A549 (cell line): ENCODE measurements around the gene XPO6. TPM values are rescaled to one million over a fixed set of nuclear protein-coding genes. Genes with fewer than 3 reads are reported as not detected.
"Not testable (repeated sequence)": the region's sequence is repeated elsewhere in the genome, so short reads cannot be mapped to it uniquely, and the experiment has no call there.

Experiments used
- ATAC-seq, 2 experiments: fragments of 200-7000 bp in 1 of 2; fragments of >200 bp in 1 of 2; cut with Nextera tagmentation in 1 of 2; cut with Tn5 transposase in 1 of 2; 3 replicates each; pipeline versions ENCODE4 v1.8.0 to v1.9.1; 2018 to 2020; ENCODE audit warnings: mild to moderate bottlenecking in 1 of 2, moderate library complexity in 1 of 2
- CTCF ChIA-PET: fragments of 300-600 bp; sonication (Branson Sonifier 250); formaldehyde crosslinking; extraction: SDS; loops from one replicate; lab custom pipeline; 2021; ENCODE audit warnings: antibody characterized with exemption, inconsistent platforms; lab: Yijun Ruan, JAX
- POLR2A ChIA-PET: fragments of 350-600 bp; formaldehyde crosslinking; extraction: SDS; loops from one replicate; lab custom pipeline; 2021; ENCODE audit warnings: antibody characterized with exemption, inconsistent platforms; lab: Yijun Ruan, JAX
- DNase-seq, 2 experiments: peaks; one replicate each; pipeline versions ENCODE4 v3.0.0 to v3.0.0-alpha.2; 2011 to 2016; ENCODE audit warnings: low read depth in 1 of 2, low spot score in 1 of 2
- FAIRE-seq: peaks from 2 replicates; lab custom pipeline; 2011; peaks lifted over from hg19 to GRCh38; lab: Jason Lieb, UNC
- H3K27ac ChIP-seq, 2 experiments: fragments of >200 bp; sonication (Bioruptor Twin); formaldehyde crosslinking; 3 replicates each; pipeline ENCODE4 v1.5.1; 2016 to 2017
- H3K4me1 ChIP-seq: fragments of >200 bp; sonication (Bioruptor Twin); formaldehyde crosslinking; 3 replicates; pipeline ENCODE4 v1.6.1; 2016
- H3K4me2 ChIP-seq: fragments of >200 bp; sonication (Bioruptor Twin); formaldehyde crosslinking; 3 replicates; pipeline ENCODE4 v1.6.1; 2016
- H3K4me3 ChIP-seq: fragments of >200 bp; sonication (Bioruptor Twin); formaldehyde crosslinking; 3 replicates; pipeline ENCODE4 v1.5.1; 2016
- H3K9me3 ChIP-seq: fragments of >200 bp; sonication (Bioruptor Twin); formaldehyde crosslinking; 3 replicates; pipeline ENCODE4 v1.6.1; 2016
- EHF ChIP-seq: fragments of 250-450 bp; sonication (Bioruptor Pico); IDR thresholded peaks from 2 replicates; pipeline ENCODE4 v1.5.0; 2020; ENCODE audit warnings: mild to moderate bottlenecking
- ESRRA ChIP-seq: fragments of 150-350 bp; IDR thresholded peaks from 2 replicates; pipeline ENCODE4 v1.6.1; 2014; ENCODE audit warnings: mild to moderate bottlenecking, low read length, borderline replicate concordance
- FOSL2 ChIP-seq, 2 experiments: fragments of 450-650 bp in 1 of 2; fragments of >200 bp in 1 of 2; sonication (Bioruptor Twin) in 1 of 2; formaldehyde crosslinking; IDR thresholded peaks; 2 replicates each; pipeline versions ENCODE4 v1.5.0 to v1.6.1; 2016 to 2020; ENCODE audit warnings: mild to moderate bottlenecking in 1 of 2, moderate library complexity in 1 of 2
- HEYL ChIP-seq: fragments of 250-450 bp; sonication (Bioruptor Pico); IDR thresholded peaks from 2 replicates; pipeline ENCODE4 v1.8.0; 2021; ENCODE audit warnings: mild to moderate bottlenecking, moderate library complexity
- NPAS2 ChIP-seq: fragments of 250-450 bp; sonication (Bioruptor Pico); IDR thresholded peaks from 2 replicates; pipeline ENCODE4 v1.8.0; 2022; ENCODE audit warnings: mild to moderate bottlenecking, moderate library complexity, borderline replicate concordance
- POLR2A ChIP-seq: IDR thresholded peaks from 2 replicates; pipeline ENCODE4 v1.6.1; 2012; ENCODE audit warnings: mild to moderate bottlenecking, low read length
- RAD21 ChIP-seq, 2 experiments: fragments of >200 bp in 1 of 2; sonication (Bioruptor Twin) in 1 of 2; formaldehyde crosslinking in 1 of 2; IDR thresholded peaks in 1 of 2; conservative IDR thresholded peaks in 1 of 2; 2 replicates in 1 of 2; 3 replicates in 1 of 2; pipeline ENCODE4 v1.6.1; 2012 to 2018; ENCODE audit warnings: inconsistent platforms in 1 of 2
- RARB ChIP-seq: fragments of 250-450 bp; sonication (Bioruptor Pico); IDR thresholded peaks from 2 replicates; pipeline ENCODE4 v1.8.0; 2021; ENCODE audit warnings: mild to moderate bottlenecking, moderate library complexity
- RCOR1 ChIP-seq: fragments of 150-350 bp; IDR thresholded peaks from 2 replicates; pipeline ENCODE4 v1.6.1; 2014; ENCODE audit warnings: antibody characterized with exemption, low read length, low read depth
- RNF2 ChIP-seq: fragments of 200-600 bp; sonication (generic); IDR thresholded peaks from 2 replicates; pipeline ENCODE4 v1.6.1; 2016; ENCODE audit warnings: low read depth, mild to moderate bottlenecking, antibody characterized with exemption, moderate library complexity, borderline replicate concordance
- SMC3 ChIP-seq: fragments of >200 bp; sonication (Bioruptor Twin); formaldehyde crosslinking; IDR thresholded peaks from 3 replicates; pipeline ENCODE4 v1.6.1; 2018; ENCODE audit warnings: inconsistent platforms
- ZC3H11A ChIP-seq: fragments of 450-650 bp; IDR thresholded peaks from 2 replicates; pipeline ENCODE4 v1.6.1; 2014; ENCODE audit warnings: antibody characterized with exemption, mild to moderate bottlenecking
- ZFP36 ChIP-seq: fragments of 450-650 bp; IDR thresholded peaks from 2 replicates; pipeline ENCODE4 v1.6.1; 2014; ENCODE audit warnings: borderline replicate concordance; ENCODE audit not compliant: partially characterized antibody
- ZNF302 ChIP-seq: fragments of 250-450 bp; sonication (Bioruptor Pico); IDR thresholded peaks from 2 replicates; pipeline ENCODE4 v1.9.0; 2021; ENCODE audit warnings: inconsistent platforms, mild to moderate bottlenecking, moderate library complexity
- WGBS: methylation state at CpG from one replicate; pipeline ENCODE4 v1.1.6; 2017; ENCODE audit errors: missing lambda C conversion rate; 5-methylcytosine and 5-hydroxymethylcytosine counted together
- polyA plus RNA-seq, 4 experiments: library from polyadenylated mRNA; depleted of rRNA in 3 of 4; stranded (reverse); fragments of >200 nt; fragmentation: RNase III in 1 of 4; extraction: RNeasy Plus Mini Kit Qiagen cat#74134 plus additional on column Dnase treatment in 1 of 4; gene quantifications; 2 replicates in 3 of 4; 3 replicates in 1 of 4; pipeline ENCODE4 v1.2.3, GENCODE V29; 2011 to 2017
- TF ChIP-seq, protein P1 (sequence below): IDR thresholded peaks from 2 replicates; pipeline ENCODE4 v1.6.1; 2012
- TF ChIP-seq, protein P2 (sequence below): fragments of >200 bp; sonication (Bioruptor Twin); formaldehyde crosslinking; IDR thresholded peaks from 3 replicates; pipeline ENCODE4 v1.6.1; 2016
- TF ChIP-seq, protein P3 (sequence below): fragments of >200 bp; sonication (Bioruptor Twin); formaldehyde crosslinking; IDR thresholded peaks from 3 replicates; pipeline ENCODE4 v1.5.1; 2016
- TF ChIP-seq, protein P4 (sequence below): fragments of 150-350 bp; IDR thresholded peaks from 2 replicates; pipeline ENCODE4 v1.6.1; 2014; ENCODE audit warnings: low read depth, mild to moderate bottlenecking, low read length
- TF ChIP-seq, protein P5 (sequence below): fragments of 250-450 bp; sonication (Bioruptor Pico); IDR thresholded peaks from 2 replicates; pipeline ENCODE4 v1.5.0; 2021; ENCODE audit warnings: mild to moderate bottlenecking, moderate library complexity, borderline replicate concordance

Gene XPO6
- polyA plus RNA-seq, 2 of the 4 experiments (the other 2 are of a cell fraction): 63.0 to 108 TPM

DNA sequence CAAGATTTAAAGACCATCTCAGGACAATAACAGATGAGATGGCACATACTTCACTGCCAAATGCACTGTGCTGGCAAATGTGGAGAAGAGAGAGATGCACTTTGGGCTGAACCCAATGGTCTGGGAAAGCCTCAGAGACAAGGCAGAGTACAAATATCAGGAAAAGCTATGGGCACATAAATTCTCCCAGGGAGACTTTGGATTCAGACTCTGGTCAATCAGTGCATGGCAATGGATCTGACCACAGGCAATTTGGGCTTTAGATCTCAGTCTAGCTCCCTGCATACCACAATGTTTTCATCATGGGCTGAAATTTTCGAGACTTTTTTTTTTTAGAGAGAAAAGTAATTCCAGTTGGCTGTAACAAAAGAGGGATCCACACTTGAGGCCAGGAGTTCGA, 20.0 kb upstream of the XPO6 start (continued):
- TF ChIP-seq, protein P1, sequence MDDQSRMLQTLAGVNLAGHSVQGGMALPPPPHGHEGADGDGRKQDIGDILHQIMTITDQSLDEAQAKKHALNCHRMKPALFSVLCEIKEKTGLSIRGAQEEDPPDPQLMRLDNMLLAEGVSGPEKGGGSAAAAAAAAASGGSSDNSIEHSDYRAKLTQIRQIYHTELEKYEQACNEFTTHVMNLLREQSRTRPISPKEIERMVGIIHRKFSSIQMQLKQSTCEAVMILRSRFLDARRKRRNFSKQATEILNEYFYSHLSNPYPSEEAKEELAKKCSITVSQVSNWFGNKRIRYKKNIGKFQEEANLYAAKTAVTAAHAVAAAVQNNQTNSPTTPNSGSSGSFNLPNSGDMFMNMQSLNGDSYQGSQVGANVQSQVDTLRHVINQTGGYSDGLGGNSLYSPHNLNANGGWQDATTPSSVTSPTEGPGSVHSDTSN: no peak
- TF ChIP-seq RARB: no peak

DNA sequence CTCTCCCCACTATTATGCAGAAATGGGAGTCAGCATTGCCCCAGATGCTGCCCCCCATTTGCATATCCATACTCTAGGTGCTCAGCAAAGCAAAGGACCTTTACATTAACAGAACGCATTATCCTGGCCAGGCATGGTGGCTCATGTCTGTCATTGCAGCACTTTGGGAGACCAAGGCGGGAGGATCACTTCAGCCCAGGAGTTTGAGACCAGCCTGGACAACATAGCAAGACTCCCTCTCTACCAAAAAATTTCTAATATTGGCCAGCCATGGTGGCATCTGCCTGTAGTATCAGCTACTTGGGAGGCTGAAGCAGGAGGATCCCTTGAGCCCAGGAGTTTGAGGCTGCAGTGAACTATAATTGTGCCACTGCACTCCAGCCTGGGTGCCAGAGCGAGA, 12.1 kb upstream of the XPO6 start:
- POLR2A ChIA-PET, DNase-seq, CTCF ChIA-PET, H3K27ac ChIP-seq, ATAC-seq, FAIRE-seq, H3K9me3 ChIP-seq, H3K4me2 ChIP-seq, H3K4me1 ChIP-seq, H3K4me3 ChIP-seq: not testable (repeated sequence)
- WGBS: 80% methylated on average over 3 of the region's 3 CpGs

DNA sequence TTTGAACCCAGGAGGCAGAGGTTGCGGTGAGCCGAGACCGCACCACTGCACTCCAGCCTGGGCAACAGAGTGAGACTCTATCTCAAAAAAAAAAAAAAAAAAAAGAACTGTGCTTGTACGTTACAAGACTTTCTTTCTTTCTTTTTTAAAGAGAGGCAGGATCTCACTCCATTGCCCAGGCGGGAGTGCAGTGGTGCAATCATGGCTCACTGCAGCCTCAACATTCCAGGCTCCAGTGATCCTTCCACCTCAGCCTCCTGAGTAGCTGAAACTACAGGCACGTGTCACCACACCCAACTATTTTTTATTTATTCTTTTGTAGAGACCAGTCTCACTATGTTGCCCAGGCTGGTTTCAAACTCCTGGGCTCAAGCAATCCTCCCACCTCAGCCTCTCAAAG, 8.0 kb upstream of the XPO6 start:
- not testable (repeated sequence) for H3K9me3 ChIP-seq, H3K4me1 ChIP-seq, H3K4me3 ChIP-seq, ATAC-seq, FAIRE-seq, H3K27ac ChIP-seq, H3K4me2 ChIP-seq, DNase-seq
- CTCF ChIA-PET: interaction anchor here (0.9 to 1.8 kb wide), 2 partner anchors 9 to 56 kb away, joined by 3 to 5 read pairs; no protein-coding TSS in a partner anchor
- POLR2A ChIA-PET: interaction anchor here (1.0 kb wide), 1 partner anchor 8 kb away, joined by 4 read pairs; the partner anchor contains the start of gene XPO6
- WGBS: 80% methylated on average over 6 of the region's 6 CpGs

DNA sequence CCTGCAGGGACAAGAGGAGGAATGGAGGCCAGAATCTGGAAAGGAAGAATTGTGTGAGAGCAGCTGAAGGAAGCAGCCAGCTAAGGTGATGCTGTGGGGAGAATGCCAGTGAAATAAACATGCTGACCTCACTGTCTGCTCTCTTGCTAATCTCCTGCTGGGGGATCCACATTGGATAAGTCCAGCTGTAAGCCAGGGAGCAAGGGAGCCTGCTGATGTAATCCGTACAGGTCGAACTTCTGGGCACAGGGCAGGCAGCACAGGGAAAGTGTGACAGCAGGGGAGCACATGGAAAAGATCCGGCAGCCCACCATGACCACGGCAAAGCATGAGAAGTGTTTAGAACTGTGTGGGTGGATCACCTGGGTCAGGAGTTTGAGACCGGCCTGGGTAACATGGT, 7.5 kb upstream of the XPO6 start:
- H3K27ac ChIP-seq: no peak overlapping the region
- ATAC-seq (no peak), FAIRE-seq (no peak), DNase-seq (no peak)
- ChIA-PET CTCF (interaction anchor here (0.7 to 1.8 kb wide), 4 partner anchors 9 to 148 kb away, joined by 3 to 5 read pairs (median 3); no protein-coding TSS in a partner anchor), POLR2A (no interaction called here)
- H3K9me3 ChIP-seq: no peaks in the 10 kb centered on the region
- WGBS: 83% methylated on average over 5 of the region's 5 CpGs
- no peak overlapping the region for H3K4me3 ChIP-seq
- no peak overlapping the region for H3K4me2 ChIP-seq
- H3K4me1 ChIP-seq: no peaks in the 10 kb centered on the region
- TF ChIP-seq, protein P2, sequence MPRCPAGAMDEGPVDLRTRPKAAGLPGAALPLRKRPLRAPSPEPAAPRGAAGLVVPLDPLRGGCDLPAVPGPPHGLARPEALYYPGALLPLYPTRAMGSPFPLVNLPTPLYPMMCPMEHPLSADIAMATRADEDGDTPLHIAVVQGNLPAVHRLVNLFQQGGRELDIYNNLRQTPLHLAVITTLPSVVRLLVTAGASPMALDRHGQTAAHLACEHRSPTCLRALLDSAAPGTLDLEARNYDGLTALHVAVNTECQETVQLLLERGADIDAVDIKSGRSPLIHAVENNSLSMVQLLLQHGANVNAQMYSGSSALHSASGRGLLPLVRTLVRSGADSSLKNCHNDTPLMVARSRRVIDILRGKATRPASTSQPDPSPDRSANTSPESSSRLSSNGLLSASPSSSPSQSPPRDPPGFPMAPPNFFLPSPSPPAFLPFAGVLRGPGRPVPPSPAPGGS: no peak
- TF ChIP-seq RCOR1: no peak
- no peak for TF ChIP-seq RNF2
- no peak for TF ChIP-seq HEYL (CRISPR knock-in tag)
- no peak for TF ChIP-seq SMC3
- TF ChIP-seq, protein P3, sequence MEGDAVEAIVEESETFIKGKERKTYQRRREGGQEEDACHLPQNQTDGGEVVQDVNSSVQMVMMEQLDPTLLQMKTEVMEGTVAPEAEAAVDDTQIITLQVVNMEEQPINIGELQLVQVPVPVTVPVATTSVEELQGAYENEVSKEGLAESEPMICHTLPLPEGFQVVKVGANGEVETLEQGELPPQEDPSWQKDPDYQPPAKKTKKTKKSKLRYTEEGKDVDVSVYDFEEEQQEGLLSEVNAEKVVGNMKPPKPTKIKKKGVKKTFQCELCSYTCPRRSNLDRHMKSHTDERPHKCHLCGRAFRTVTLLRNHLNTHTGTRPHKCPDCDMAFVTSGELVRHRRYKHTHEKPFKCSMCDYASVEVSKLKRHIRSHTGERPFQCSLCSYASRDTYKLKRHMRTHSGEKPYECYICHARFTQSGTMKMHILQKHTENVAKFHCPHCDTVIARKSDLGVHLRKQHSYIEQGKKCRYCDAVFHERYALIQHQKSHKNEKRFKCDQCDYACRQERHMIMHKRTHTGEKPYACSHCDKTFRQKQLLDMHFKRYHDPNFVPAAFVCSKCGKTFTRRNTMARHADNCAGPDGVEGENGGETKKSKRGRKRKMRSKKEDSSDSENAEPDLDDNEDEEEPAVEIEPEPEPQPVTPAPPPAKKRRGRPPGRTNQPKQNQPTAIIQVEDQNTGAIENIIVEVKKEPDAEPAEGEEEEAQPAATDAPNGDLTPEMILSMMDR: no peak
- no peak for TF ChIP-seq POLR2A
- TF ChIP-seq EHF (CRISPR knock-in tag): no peak
- TF ChIP-seq, protein P4, sequence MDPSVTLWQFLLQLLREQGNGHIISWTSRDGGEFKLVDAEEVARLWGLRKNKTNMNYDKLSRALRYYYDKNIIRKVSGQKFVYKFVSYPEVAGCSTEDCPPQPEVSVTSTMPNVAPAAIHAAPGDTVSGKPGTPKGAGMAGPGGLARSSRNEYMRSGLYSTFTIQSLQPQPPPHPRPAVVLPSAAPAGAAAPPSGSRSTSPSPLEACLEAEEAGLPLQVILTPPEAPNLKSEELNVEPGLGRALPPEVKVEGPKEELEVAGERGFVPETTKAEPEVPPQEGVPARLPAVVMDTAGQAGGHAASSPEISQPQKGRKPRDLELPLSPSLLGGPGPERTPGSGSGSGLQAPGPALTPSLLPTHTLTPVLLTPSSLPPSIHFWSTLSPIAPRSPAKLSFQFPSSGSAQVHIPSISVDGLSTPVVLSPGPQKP: no peak
- no peak for TF ChIP-seq NPAS2 (CRISPR knock-in tag)
- TF ChIP-seq ZFP36: no peak
- no peak for TF ChIP-seq ZC3H11A
- TF ChIP-seq ZNF302 (CRISPR knock-in tag): no peak
- TF ChIP-seq RAD21 (conservative IDR thresholded peaks at IDR 0.05 in 1 of 2, IDR thresholded peaks at IDR 0.05 in 1 of 2): no peak
- TF ChIP-seq FOSL2 (IDR thresholded peaks at IDR 0.05): no peak
- TF ChIP-seq FOSL2 (CRISPR knock-in tag; IDR thresholded peaks at IDR 0.05): no peak
- TF ChIP-seq, protein P5, sequence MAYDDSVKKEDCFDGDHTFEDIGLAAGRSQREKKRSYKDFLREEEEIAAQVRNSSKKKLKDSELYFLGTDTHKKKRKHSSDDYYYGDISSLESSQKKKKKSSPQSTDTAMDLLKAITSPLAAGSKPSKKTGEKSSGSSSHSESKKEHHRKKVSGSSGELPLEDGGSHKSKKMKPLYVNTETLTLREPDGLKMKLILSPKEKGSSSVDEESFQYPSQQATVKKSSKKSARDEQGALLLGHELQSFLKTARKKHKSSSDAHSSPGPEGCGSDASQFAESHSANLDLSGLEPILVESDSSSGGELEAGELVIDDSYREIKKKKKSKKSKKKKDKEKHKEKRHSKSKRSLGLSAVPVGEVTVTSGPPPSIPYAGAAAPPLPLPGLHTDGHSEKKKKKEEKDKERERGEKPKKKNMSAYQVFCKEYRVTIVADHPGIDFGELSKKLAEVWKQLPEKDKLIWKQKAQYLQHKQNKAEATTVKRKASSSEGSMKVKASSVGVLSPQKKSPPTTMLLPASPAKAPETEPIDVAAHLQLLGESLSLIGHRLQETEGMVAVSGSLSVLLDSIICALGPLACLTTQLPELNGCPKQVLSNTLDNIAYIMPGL: no peak
- no peak for TF ChIP-seq ESRRA
